ENCODE data around the gene CAV3. TPM values are rescaled to one million over a fixed set of nuclear protein-coding genes. Genes with fewer than 3 reads are reported as not detected.

CAV3 gene
- total RNA-seq, 1 donor from 2014 or later: not detected

DNA sequence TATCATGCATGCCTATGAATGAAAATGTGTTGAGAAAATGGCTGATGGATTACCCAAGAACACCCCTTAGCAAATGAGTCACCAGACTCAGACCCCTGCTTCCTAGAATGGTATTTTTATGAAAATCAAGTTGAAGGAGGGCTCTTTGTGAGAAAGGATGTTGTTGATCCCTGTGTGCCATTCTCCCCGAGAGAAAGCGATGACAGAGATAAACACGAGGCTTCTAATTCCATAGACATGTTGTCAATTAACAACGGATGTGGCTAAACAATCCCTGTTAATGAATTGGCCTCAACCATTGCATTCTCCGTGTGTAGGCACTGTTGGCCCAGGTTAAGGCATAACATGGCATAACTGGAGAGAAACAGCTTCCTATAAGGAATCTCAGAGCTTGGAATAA lies 41.6 kb downstream of the CAV3 start:
- TF ChIP-seq, protein P1, sequence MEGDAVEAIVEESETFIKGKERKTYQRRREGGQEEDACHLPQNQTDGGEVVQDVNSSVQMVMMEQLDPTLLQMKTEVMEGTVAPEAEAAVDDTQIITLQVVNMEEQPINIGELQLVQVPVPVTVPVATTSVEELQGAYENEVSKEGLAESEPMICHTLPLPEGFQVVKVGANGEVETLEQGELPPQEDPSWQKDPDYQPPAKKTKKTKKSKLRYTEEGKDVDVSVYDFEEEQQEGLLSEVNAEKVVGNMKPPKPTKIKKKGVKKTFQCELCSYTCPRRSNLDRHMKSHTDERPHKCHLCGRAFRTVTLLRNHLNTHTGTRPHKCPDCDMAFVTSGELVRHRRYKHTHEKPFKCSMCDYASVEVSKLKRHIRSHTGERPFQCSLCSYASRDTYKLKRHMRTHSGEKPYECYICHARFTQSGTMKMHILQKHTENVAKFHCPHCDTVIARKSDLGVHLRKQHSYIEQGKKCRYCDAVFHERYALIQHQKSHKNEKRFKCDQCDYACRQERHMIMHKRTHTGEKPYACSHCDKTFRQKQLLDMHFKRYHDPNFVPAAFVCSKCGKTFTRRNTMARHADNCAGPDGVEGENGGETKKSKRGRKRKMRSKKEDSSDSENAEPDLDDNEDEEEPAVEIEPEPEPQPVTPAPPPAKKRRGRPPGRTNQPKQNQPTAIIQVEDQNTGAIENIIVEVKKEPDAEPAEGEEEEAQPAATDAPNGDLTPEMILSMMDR (IDR thresholded peaks at IDR 0.05; ENCODE audit: insufficient read depth, low read length, poor library complexity, severe bottlenecking): no peak
- Histone ChIP-seq H3K36me3 (ENCODE audit: control insufficient read depth, insufficient read depth, low read length) (no peaks in the 10 kb centered on the region), H3K4me3 (ENCODE audit: low read depth, low read length) (no peak overlapping the region), H3K27me3 (ENCODE audit: control insufficient read depth, insufficient read depth, low read length) (no peaks in the 10 kb centered on the region)
- DNase-seq (ENCODE audit: low read depth): no peak

DNA sequence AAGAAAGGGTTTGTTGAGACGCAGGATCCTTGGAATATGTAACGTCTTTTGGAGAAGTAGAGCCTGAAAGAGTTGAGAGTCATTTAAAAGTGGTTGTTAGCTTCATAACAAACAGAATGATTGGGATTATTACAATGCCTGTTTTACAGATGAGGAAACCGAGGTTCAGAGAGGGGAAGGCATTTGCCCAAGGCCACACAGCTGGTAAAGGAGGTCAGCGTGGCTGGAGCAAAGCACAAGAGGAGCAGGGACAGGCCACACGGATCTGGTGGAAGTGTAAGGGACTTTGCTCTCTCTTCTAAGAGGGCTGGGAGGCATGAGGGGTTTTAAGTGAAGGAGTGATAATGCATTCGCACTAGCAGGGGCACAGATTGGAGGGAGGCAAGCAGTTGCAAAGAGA lies 42.0 kb downstream of the CAV3 start:
- TF ChIP-seq, protein P1 (IDR thresholded peaks at IDR 0.05; ENCODE audit: insufficient read depth, low read length, poor library complexity, severe bottlenecking): no peak
- Histone ChIP-seq H3K27me3 (ENCODE audit: control insufficient read depth, insufficient read depth, low read length) (no peaks in the 10 kb centered on the region), H3K36me3 (ENCODE audit: control insufficient read depth, insufficient read depth, low read length) (no peaks in the 10 kb centered on the region), H3K4me3 (ENCODE audit: low read depth, low read length) (no peak overlapping the region)
- no peak for DNase-seq (ENCODE audit: low read depth)

DNA sequence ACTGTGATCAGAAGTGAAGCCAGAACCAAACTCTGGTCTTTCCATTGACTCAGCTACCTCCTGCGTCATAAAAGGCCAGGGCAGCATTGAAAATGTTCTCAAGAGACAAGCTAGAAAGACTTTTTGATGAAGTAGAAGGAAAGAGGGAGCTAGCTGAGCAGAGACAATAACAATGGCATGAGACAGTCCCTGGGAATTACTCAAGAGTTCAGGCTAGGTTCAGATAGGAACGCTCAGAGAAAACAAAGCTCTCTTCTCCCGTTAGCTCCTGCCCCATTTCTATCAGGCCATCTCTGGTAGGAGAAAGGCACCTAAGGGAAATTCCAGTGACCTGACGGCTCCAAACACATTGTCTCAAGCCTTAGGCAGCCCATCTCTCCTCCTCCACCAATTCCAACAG lies 42.8 kb downstream of the CAV3 start:
- H3K4me3 ChIP-seq (ENCODE audit: low read depth, low read length): no peak overlapping the region
- H3K36me3 ChIP-seq (ENCODE audit: control insufficient read depth, insufficient read depth, low read length): no peaks in the 10 kb centered on the region
- TF ChIP-seq, protein P1 (IDR thresholded peaks at IDR 0.05; ENCODE audit: insufficient read depth, low read length, poor library complexity, severe bottlenecking): no peak
- no peak for DNase-seq (ENCODE audit: low read depth)
- H3K27me3 ChIP-seq (ENCODE audit: control insufficient read depth, insufficient read depth, low read length): no peaks in the 10 kb centered on the region

DNA sequence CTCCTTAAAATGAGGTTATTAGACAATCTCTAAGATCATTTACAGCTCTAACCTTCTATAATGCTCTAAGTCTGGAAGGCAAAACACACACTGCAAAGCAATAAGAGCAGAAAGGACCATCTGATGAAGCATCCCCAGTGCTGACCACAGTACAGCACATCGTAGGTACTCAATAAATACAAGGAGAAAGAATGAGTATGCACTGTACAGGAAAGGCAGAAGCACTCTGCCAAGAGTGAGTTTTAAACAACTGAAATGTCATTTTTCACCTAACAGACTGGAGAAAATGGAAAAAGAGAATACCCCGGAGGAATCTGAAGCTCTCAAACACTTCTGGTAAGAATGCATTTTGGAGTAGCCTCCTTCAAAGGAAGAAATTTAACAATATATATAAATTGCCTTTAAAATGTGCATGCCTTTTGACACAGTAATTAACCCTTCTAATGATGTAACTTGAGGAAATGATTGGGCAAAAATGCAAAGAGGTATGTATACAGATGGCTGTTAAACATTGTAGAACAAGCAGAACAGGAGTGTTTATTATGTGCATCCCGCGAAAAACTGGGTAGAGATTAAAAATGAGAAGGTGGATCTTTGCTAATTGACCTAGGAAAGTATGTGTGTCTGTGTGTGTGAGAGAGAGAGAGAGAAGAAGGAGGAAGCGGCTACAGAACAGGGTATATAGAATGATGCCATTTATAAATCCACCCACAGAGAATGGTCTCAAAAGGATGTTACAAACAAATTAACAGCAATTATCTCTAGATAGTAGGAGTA lies 43.8 kb downstream of the CAV3 start:
- DNase-seq (ENCODE audit: low read depth): no peak
- H3K36me3 ChIP-seq (ENCODE audit: control insufficient read depth, insufficient read depth, low read length): no peaks in the 10 kb centered on the region
- no peaks in the 10 kb centered on the region for H3K27me3 ChIP-seq (ENCODE audit: control insufficient read depth, insufficient read depth, low read length)
- TF ChIP-seq, protein P1 (IDR thresholded peaks at IDR 0.05; ENCODE audit: insufficient read depth, low read length, poor library complexity, severe bottlenecking): no peak
- no peak overlapping the region for H3K4me3 ChIP-seq (ENCODE audit: low read depth, low read length)

DNA sequence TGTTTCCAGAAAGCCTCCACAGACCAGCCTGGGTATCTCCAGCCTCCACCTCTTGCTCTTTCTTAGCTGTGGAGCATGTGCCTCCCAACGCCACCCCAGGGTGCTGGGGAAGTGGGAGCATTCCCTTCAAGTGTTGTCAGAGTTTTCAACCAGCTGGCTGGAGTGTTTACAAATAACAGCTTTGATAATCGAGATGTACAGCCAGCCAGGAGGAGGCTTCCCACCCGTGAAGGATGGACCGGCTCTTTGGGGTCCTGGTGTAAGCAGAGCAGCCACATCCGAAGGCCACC lies 44.3 kb downstream of the CAV3 start:
- no peak for DNase-seq (ENCODE audit: low read depth)
- H3K4me3 ChIP-seq (ENCODE audit: low read depth, low read length): no peak overlapping the region
- no peaks in the 10 kb centered on the region for H3K27me3 ChIP-seq (ENCODE audit: control insufficient read depth, insufficient read depth, low read length)
- TF ChIP-seq, protein P1 (IDR thresholded peaks at IDR 0.05; ENCODE audit: insufficient read depth, low read length, poor library complexity, severe bottlenecking): no peak
- H3K36me3 ChIP-seq (ENCODE audit: control insufficient read depth, insufficient read depth, low read length): no peaks in the 10 kb centered on the region

DNA sequence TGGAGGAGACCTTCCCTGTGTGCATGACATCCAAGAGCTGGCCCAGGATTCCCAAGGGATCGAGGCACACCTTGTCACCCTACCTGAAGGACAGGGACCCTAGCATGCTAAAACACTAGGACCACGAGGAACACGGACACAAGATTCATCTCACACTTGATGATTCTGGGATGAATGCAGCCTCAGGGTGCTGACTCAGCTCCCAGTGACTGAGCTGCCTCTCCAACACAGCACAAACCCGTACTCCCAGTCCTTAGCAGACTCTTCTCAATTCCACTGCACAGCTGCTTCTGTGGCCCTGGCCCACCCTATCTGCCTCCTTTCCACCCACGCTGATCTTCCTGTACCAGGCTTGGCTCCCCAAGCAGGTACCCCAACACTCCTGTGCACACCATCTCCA lies 44.9 kb downstream of the CAV3 start:
- H3K27me3 ChIP-seq (ENCODE audit: control insufficient read depth, insufficient read depth, low read length): no peaks in the 10 kb centered on the region
- no peaks in the 10 kb centered on the region for H3K36me3 ChIP-seq (ENCODE audit: control insufficient read depth, insufficient read depth, low read length)
- no peak overlapping the region for H3K4me3 ChIP-seq (ENCODE audit: low read depth, low read length)
- TF ChIP-seq, protein P1 (IDR thresholded peaks at IDR 0.05; ENCODE audit: insufficient read depth, low read length, poor library complexity, severe bottlenecking): no peak
- DNase-seq (ENCODE audit: low read depth): no peak
